ENCODE results near the gene ATXN2. TPM values are rescaled to one million over a fixed set of nuclear protein-coding genes. Genes with fewer than 3 reads are reported as not detected.

Gene ATXN2
- total RNA-seq, 2 experiments from 2014 or later: 21.9 to 23.7 TPM

DNA sequence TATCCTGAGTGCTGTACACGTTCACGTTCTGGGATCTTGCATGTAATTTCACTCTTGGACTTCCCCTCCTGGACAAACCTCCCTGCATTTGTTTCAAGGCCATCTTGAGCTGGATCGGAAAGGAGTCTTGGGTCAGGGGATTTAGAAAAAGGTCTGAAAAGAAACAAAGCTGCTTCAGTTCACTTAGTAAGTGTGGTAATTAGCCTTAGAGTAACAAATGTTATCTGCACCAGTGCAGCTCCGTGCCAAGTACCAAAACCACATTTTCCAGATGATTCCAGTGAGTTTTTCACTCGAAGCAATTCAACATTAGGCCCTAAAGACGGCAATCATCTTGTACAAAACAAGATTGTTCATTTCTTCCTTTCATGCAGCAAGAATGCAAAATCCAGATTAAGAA, 39.4 kb upstream of the ATXN2 start:
- H3K4me3 Mint-ChIP-seq: no peak overlapping the region
- H3K4me1 Mint-ChIP-seq (ENCODE audit: low read depth): no peaks in the 10 kb centered on the region
- Histone ChIP-seq H3K27ac (ENCODE audit: low read depth in 1 of 2, low read length in 2 of 2) (no peak overlapping the region), H3K36me3 (ENCODE audit: insufficient read depth, low read length) (peaks cover 17% of the 10 kb centered on the region), H3K4me1 (ENCODE audit: insufficient read depth, low read length) (no peaks in the 10 kb centered on the region), H3K4me3 (ENCODE audit: low read length) (no peak overlapping the region), H3K9me3 (ENCODE audit: control insufficient read depth in 1 of 2, insufficient read depth in 1 of 2, low read length in 2 of 2) (no peaks in the 10 kb centered on the region), H3K27me3 (ENCODE audit: control insufficient read depth in 1 of 2, insufficient read depth in 2 of 2, low read length in 2 of 2) (no peaks in the 10 kb centered on the region)
- intact Hi-C loops (cut with DNase I, micrococcal nuclease): no loop called here
- peaks cover 21% of the 10 kb centered on the region for H3K36me3 Mint-ChIP-seq (ENCODE audit: low read depth)
- no peaks in the 10 kb centered on the region for H3K27me3 Mint-ChIP-seq
- DNase-seq: no peak
- ChIA-PET POLR2A (no interaction called here), CTCF (no interaction called here)
- no peak for TF ChIP-seq CTCF (IDR thresholded peaks at IDR 0.05)
- peak overlapping the region; percentile 15 for H3K27ac Mint-ChIP-seq
- ATAC-seq (ENCODE audit: poor library complexity): no peak
- no peaks in the 10 kb centered on the region for H3K9me3 Mint-ChIP-seq

DNA sequence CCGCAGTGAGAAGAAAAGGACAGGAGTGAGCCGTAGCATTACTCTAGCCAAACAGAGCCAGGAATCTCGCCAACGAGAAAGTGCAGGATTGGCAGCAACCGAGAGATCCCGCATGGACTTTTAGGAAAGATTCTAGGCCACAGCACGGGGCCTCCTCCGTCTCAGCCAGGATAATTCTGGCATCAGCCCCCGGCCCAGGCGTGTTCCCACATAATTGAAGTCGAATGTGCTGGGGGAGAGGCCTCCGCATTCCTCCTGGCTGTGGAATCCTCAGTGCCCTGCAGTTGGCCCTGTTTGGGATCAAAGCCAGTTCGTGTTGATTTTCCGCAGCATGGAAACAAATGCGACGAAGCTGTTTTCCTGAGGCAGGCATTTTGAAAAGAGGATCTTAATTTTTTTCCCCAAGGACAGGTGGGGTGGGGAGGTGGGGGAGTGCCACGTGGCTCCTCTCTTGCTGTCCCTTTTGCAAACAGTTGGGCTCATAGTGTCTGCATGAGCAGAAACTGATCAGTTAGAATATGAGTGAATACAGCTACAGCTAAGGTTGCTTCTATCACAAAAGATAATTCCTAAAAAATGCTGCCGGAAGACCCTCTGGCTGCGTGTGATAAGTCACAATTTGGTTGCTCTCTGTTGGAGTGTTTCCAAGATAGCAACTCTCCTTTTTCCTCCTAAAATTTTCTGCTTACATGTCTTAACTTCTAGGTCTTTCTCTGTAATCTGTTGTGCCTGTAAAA, 37.3 kb upstream of the ATXN2 start:
- no peak overlapping the region for H3K27ac ChIP-seq (ENCODE audit: low read depth in 1 of 2, low read length in 2 of 2)
- no peak overlapping the region for H3K27ac Mint-ChIP-seq
- POLR2A ChIA-PET: no interaction called here

DNA sequence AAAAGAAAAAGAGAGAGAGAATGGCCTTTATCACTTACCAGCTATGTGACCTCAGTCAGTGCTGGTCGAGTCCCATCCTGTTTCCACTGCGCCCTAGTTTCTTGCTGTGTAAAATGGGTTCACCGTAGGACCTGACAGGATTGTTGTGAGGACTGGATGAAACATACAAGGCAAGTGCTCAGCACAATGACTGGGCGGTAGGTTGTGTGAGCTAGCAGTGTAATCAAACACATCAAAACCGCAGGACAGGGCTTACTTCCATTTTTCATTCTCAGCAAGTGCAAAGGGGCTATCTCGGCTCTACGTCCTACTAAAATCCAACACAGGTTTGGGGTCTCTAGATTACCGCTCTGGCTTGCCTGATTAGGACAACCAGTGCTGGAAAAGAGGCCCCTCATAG, 36.4 kb upstream of the ATXN2 start:
- intact Hi-C loops (cut with DNase I, micrococcal nuclease): no loop called here
- Mint-ChIP-seq H3K4me1 (ENCODE audit: low read depth) (no peaks in the 10 kb centered on the region), H3K27me3 (no peaks in the 10 kb centered on the region), H3K36me3 (ENCODE audit: low read depth) (peaks cover 3% of the 10 kb centered on the region), H3K4me3 (no peak overlapping the region), H3K9me3 (no peaks in the 10 kb centered on the region), H3K27ac (no peak overlapping the region)
- H3K36me3 ChIP-seq (ENCODE audit: insufficient read depth, low read length): no peaks in the 10 kb centered on the region
- no peaks in the 10 kb centered on the region for H3K27me3 ChIP-seq (ENCODE audit: control insufficient read depth in 1 of 2, insufficient read depth in 2 of 2, low read length in 2 of 2)
- H3K4me1 ChIP-seq (ENCODE audit: insufficient read depth, low read length): no peaks in the 10 kb centered on the region
- TF ChIP-seq CTCF (IDR thresholded peaks at IDR 0.05): no peak
- peak in 1 of 14 experiments; percentile 7 for DNase-seq
- H3K27ac ChIP-seq (ENCODE audit: low read depth in 1 of 2, low read length in 2 of 2): no peak overlapping the region
- ChIA-PET POLR2A (no interaction called here), CTCF (no interaction called here)
- no peaks in the 10 kb centered on the region for H3K9me3 ChIP-seq (ENCODE audit: control insufficient read depth in 1 of 2, insufficient read depth in 1 of 2, low read length in 2 of 2)
- H3K4me3 ChIP-seq (ENCODE audit: low read length): no peak overlapping the region
- no peak for ATAC-seq (ENCODE audit: poor library complexity)

More for the DNA sequence above, 37.3 kb upstream of the ATXN2 start:
- Mint-ChIP-seq H3K4me1 (ENCODE audit: low read depth) (no peaks in the 10 kb centered on the region), H3K27me3 (no peaks in the 10 kb centered on the region), H3K4me3 (no peak overlapping the region), H3K9me3 (no peaks in the 10 kb centered on the region), H3K36me3 (ENCODE audit: low read depth) (peaks cover 4% of the 10 kb centered on the region)
- Histone ChIP-seq H3K4me1 (ENCODE audit: insufficient read depth, low read length) (no peaks in the 10 kb centered on the region), H3K4me3 (ENCODE audit: low read length) (no peak overlapping the region), H3K36me3 (ENCODE audit: insufficient read depth, low read length) (no peaks in the 10 kb centered on the region), H3K9me3 (ENCODE audit: control insufficient read depth in 1 of 2, insufficient read depth in 1 of 2, low read length in 2 of 2) (no peaks in the 10 kb centered on the region), H3K27me3 (ENCODE audit: control insufficient read depth in 1 of 2, insufficient read depth in 2 of 2, low read length in 2 of 2) (no peaks in the 10 kb centered on the region)
- CTCF ChIA-PET: no interaction called here
- no peak for ATAC-seq (ENCODE audit: poor library complexity)
- intact Hi-C loops (cut with DNase I, micrococcal nuclease): no loop called here
- no peak for TF ChIP-seq CTCF (IDR thresholded peaks at IDR 0.05)
- DNase-seq: no peak

Data from CD4-positive, alpha-beta T cell (primary cell).